Measurements from ENCODE around the gene SH3GLB2.
"Not testable (repeated sequence)": the region's sequence is repeated elsewhere in the genome, so short reads cannot be mapped to it uniquely, and the experiment has no call there.

The SH3GLB2 gene

GRCh38 chr9:129002992-129003391 lies 25.1 kb downstream of the SH3GLB2 start:
- DNase-seq (ENCODE audit: low read depth in 2 of 3, low spot score in 1 of 3): no peak

DNA sequence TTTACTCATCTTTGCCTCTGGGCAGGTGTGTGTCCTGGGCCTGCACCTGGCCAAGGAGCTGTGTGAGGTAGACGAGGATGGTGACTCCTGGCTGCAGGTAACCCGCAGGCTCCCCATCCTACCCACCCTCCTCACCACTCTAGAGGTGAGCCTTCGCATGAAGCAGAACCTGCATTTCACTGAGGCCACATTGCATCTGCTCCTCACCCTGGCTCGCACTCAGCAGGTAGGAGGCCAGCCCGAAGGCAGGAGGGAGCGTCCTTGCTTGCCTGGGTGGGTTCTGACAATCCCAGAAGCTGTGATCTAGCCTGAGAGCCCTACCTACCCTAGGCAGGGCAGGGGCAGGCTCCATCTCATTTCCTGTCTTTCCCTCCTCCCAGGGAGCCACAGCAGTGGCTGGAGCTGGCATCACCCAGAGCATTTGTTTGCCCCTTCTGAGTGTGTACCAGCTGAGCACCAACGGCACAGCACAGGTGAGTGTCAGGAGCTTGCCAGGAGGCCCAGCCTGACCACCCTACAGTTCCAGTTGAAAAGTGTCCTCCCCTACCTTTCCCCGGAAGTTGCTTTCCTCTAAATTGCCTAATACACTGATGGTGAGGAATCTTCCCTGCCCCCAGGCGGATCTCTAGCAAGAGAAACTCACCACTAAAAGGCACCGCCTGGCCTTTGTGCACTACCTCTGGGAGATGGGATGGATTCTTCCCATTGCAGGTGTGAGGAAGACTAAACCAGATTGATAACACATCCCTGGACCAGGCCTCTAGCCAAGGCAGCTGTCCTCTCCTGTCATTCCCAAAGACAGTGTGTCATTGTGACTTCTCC lies 26.4 kb downstream of the SH3GLB2 start:
- no peak for DNase-seq (ENCODE audit: low read depth in 2 of 3, low spot score in 1 of 3)

DNA sequence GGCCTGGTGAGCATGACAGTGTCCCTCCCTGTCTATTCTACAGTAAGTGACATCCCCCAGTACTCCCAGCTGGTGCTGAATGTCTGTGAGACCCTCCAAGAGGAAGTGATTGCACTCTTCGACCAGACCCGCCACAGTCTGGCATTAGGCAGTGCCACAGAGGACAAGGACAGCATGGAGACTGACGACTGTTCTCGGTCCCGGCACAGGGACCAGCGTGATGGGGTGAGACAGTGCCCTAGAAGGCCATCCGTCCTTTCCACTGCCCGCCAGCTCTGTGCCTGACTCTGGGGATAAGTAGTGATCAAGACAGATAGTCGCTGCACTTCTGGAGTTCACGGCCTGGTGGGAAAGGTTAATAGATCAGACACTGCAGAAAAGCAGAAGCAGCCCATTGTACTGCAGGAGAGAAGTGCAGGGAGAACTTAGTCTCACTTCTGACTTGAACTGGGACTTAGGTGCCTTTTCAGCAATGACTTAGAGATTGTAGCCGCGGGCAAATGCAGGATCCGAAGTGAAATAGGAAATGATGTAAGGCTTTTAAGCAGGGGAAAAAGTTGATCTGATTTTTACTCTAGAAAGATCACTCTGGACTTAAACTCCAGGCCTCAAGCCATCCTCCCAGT lies 28.4 kb downstream of the SH3GLB2 start:
- DNase-seq (ENCODE audit: low read depth in 2 of 3, low spot score in 1 of 3): no peak

DNA sequence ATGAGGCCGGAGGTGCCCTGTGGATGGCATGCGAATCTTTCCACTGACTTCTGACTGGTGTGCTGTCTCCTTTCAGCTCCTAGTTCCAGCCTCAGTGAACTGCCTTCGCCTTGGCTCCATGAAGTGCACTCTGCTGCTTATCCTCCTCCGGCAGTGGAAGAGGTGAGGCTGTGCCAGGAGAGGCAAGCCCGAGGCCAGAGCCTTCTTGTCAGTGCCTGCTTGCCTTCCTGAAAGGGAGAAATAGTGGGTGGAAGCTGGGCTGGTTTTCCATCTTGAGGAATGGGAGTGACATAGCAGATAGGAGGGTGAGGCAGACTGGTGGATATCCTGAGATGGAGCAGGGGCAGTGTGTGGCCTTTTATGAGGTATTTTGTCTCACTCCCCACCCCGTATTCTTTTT lies 29.7 kb downstream of the SH3GLB2 start:
- no peak for DNase-seq (ENCODE audit: low read depth in 2 of 3, low spot score in 1 of 3)

- DNase-seq (ENCODE audit: low read depth in 2 of 3, low spot score in 1 of 3): no peak
These were observed 32.3 kb downstream of the SH3GLB2 start for GRCh38 chr9:128995791-128996190.

DNA sequence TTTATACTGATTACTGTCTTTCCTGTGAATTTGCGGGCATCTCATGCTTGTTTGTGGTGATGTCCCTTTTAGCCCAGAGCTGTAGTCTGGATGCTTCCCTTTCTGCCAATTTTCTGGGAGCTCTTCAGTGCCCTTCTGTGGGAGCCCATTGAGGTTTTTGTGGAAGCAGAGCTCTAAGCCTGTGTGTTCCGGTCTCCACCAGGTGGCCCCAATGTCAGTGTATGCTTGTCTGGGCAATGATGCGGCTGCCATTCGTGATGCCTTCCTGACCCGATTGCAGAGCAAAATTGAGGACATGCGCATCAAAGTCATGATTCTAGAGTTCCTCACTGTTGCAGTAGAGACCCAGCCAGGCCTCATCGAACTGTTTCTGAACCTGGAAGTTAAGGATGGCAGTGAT lies 35.1 kb downstream of the SH3GLB2 start:
- no peak for DNase-seq (ENCODE audit: low read depth in 2 of 3, low spot score in 1 of 3)

GRCh38 chr9:128987805-128988204 lies 40.3 kb downstream of the SH3GLB2 start:
- no peak for DNase-seq (ENCODE audit: low read depth in 2 of 3, low spot score in 1 of 3)

GRCh38 chr9:128986671-128987070 lies 41.5 kb downstream of the SH3GLB2 start:
- DNase-seq (ENCODE audit: low read depth in 2 of 3, low spot score in 1 of 3): no peak

DNA sequence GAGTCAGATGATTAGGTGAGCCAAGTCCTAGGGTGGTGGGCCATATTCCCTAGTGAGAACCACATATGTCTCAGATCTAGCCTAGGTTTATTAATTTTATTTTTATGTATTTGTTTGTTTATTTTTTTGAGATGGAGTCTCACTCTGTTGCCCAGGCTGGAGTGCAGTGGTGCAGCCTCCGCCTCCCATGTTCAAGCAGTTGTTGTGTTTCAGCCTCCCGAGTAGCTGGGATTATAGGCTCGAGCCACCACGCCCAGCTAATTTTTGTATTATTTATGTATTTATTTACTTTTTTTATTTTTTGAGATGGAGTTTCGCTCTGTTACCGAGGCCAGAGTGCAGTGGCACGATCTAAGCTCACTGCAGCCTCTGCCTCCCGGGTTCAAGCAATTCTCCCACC lies 44.6 kb downstream of the SH3GLB2 start:
- DNase-seq (ENCODE audit: low read depth in 2 of 3, low spot score in 1 of 3): no peak

GRCh38 chr9:128979111-128979510 lies 49.0 kb downstream of the SH3GLB2 start:
- no peak for DNase-seq (ENCODE audit: low read depth in 2 of 3, low spot score in 1 of 3)

GRCh38 chr9:128972956-128973355 lies 55.2 kb downstream of the SH3GLB2 start:
- no peak for DNase-seq (ENCODE audit: low read depth in 2 of 3, low spot score in 1 of 3)

DNA sequence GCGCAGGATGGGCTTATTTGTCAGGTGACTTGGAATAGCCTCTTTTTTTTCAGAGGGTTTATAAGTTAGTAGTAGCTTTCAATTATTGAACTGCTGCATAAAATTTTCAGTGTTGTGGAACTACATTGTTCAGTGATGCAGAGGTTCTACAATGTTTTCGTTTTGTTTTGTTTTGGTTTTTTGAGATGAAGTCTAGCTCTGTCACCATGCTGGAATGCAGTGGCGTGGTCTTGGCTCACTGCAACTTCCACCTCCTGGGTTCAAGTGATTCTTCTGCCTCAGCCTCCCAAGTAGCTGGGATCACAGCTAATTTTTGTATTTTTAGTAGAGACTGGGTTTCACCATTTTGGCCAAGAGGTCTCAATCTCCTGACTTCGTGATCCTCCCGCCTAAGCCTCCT lies 58.6 kb downstream of the SH3GLB2 start:
- DNase-seq (ENCODE audit: low read depth in 2 of 3, low spot score in 1 of 3): no peak

GRCh38 chr9:128961403-128961802 lies 66.7 kb downstream of the SH3GLB2 start:
- not testable (repeated sequence) for DNase-seq (ENCODE audit: low read depth in 2 of 3, low spot score in 1 of 3)
